Measurements from ENCODE around the gene ZC3H12D. TPM values are rescaled to one million over a fixed set of nuclear protein-coding genes. Genes with fewer than 3 reads are reported as not detected.

ZC3H12D gene
- total and polyA plus RNA-seq, 9 of the 15 experiments (the other 6 are each of a cell fraction or from before 2014, with no cell fraction given), result 0.04 to 0.27 (median 0.05) TPM; not detected in 3

- TF ChIP-seq, protein P1, sequence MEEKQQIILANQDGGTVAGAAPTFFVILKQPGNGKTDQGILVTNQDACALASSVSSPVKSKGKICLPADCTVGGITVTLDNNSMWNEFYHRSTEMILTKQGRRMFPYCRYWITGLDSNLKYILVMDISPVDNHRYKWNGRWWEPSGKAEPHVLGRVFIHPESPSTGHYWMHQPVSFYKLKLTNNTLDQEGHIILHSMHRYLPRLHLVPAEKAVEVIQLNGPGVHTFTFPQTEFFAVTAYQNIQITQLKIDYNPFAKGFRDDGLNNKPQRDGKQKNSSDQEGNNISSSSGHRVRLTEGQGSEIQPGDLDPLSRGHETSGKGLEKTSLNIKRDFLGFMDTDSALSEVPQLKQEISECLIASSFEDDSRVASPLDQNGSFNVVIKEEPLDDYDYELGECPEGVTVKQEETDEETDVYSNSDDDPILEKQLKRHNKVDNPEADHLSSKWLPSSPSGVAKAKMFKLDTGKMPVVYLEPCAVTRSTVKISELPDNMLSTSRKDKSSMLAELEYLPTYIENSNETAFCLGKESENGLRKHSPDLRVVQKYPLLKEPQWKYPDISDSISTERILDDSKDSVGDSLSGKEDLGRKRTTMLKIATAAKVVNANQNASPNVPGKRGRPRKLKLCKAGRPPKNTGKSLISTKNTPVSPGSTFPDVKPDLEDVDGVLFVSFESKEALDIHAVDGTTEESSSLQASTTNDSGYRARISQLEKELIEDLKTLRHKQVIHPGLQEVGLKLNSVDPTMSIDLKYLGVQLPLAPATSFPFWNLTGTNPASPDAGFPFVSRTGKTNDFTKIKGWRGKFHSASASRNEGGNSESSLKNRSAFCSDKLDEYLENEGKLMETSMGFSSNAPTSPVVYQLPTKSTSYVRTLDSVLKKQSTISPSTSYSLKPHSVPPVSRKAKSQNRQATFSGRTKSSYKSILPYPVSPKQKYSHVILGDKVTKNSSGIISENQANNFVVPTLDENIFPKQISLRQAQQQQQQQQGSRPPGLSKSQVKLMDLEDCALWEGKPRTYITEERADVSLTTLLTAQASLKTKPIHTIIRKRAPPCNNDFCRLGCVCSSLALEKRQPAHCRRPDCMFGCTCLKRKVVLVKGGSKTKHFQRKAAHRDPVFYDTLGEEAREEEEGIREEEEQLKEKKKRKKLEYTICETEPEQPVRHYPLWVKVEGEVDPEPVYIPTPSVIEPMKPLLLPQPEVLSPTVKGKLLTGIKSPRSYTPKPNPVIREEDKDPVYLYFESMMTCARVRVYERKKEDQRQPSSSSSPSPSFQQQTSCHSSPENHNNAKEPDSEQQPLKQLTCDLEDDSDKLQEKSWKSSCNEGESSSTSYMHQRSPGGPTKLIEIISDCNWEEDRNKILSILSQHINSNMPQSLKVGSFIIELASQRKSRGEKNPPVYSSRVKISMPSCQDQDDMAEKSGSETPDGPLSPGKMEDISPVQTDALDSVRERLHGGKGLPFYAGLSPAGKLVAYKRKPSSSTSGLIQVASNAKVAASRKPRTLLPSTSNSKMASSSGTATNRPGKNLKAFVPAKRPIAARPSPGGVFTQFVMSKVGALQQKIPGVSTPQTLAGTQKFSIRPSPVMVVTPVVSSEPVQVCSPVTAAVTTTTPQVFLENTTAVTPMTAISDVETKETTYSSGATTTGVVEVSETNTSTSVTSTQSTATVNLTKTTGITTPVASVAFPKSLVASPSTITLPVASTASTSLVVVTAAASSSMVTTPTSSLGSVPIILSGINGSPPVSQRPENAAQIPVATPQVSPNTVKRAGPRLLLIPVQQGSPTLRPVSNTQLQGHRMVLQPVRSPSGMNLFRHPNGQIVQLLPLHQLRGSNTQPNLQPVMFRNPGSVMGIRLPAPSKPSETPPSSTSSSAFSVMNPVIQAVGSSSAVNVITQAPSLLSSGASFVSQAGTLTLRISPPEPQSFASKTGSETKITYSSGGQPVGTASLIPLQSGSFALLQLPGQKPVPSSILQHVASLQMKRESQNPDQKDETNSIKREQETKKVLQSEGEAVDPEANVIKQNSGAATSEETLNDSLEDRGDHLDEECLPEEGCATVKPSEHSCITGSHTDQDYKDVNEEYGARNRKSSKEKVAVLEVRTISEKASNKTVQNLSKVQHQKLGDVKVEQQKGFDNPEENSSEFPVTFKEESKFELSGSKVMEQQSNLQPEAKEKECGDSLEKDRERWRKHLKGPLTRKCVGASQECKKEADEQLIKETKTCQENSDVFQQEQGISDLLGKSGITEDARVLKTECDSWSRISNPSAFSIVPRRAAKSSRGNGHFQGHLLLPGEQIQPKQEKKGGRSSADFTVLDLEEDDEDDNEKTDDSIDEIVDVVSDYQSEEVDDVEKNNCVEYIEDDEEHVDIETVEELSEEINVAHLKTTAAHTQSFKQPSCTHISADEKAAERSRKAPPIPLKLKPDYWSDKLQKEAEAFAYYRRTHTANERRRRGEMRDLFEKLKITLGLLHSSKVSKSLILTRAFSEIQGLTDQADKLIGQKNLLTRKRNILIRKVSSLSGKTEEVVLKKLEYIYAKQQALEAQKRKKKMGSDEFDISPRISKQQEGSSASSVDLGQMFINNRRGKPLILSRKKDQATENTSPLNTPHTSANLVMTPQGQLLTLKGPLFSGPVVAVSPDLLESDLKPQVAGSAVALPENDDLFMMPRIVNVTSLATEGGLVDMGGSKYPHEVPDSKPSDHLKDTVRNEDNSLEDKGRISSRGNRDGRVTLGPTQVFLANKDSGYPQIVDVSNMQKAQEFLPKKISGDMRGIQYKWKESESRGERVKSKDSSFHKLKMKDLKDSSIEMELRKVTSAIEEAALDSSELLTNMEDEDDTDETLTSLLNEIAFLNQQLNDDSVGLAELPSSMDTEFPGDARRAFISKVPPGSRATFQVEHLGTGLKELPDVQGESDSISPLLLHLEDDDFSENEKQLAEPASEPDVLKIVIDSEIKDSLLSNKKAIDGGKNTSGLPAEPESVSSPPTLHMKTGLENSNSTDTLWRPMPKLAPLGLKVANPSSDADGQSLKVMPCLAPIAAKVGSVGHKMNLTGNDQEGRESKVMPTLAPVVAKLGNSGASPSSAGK (IDR thresholded peaks at IDR 0.05), result no peak
- TF ChIP-seq CSDE1 (IDR thresholded peaks at IDR 0.05) (no peak), BHLHE40 (IDR thresholded peaks at IDR 0.05; ENCODE audit: low read length) (0 out of 2 replicates have a peak, but pooled peaks have one; percentile 29), TBP (optimal IDR thresholded peaks at IDR 0.05; ENCODE audit: low read depth, low read length) (no peak), ZFP30 (CRISPR knock-in tag; IDR thresholded peaks at IDR 0.05; ENCODE audit: borderline replicate concordance) (no peak), ZNF165 (CRISPR knock-in tag; IDR thresholded peaks at IDR 0.05; ENCODE audit: borderline replicate concordance) (0 out of 2 replicates have a peak, but pooled peaks have one; percentile 31), ETV1 (tag; conservative IDR thresholded peaks at IDR 0.05; ENCODE audit: low read depth) (no peak), ARNT (IDR thresholded peaks at IDR 0.05) (no peak), ATF1 (CRISPR knock-in tag; IDR thresholded peaks at IDR 0.05) (no peak), ATF1 (tag; IDR thresholded peaks at IDR 0.05) (no peak), FOXJ3 (CRISPR knock-in tag; IDR thresholded peaks at IDR 0.05) (no peak), STAT6 (CRISPR knock-in tag; IDR thresholded peaks at IDR 0.05) (no peak), CAMTA2 (CRISPR knock-in tag; conservative IDR thresholded peaks at IDR 0.05) (no peak)
Observed at GRCh38 chr6:149484733-149485700, at the start of gene ZC3H12D (continued).

Measured in K562 (cell line).